Inferior parietal cortex (tissue), 1 donor: ENCODE results near the gene CHST9.
A peak's percentile ranks its signal among the peaks of the same experiment; 100 is the strongest.
"Not testable (repeated sequence)": the region's sequence is repeated elsewhere in the genome, so short reads cannot be mapped to it uniquely, and the experiment has no call there.

Source experiments
- DNase-seq: peaks from one replicate; pipeline ENCODE4 v3.0.0-alpha.2; 2016; ENCODE audit errors: extremely low spot score

The CHST9 gene

DNA sequence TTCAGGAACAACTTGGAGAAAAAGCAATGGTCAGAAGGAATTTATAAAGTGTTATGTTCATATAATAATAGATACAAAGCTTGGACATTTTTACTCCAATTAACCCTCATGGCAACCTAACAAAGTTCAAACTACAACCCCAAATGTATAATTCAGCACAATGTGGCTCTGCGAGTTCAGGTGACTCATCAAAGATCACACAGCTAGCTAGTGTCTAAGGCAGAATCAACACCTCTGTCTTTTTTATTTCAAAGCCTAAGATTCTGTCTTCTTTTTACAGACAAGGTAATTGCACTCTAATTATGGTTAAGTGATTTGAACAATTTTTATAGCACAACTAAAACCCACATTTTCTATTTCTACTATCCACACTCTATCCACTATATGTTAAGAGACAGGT lies 90.5 kb downstream of the CHST9 start:
- DNase-seq: no peak

DNA sequence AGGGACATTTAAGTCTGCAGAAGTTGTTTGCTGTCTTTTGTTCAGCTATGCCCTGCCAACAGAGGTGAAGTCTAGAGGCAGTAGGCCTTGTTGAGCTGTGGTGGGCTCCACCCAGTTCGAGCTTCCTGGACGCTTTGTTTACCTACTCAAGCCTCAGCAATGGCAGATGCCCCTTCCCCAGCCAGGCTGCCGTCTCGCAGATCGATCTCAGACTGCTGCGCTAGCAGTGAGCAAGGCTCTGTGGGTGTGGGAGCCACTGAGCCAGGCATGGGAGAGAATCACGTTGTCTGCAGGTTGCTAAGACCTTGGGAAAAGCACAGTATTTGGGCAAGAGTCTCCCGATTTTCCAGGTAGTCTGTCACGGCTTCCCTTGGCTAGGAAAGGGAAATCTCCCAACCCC lies 91.8 kb downstream of the CHST9 start:
- not testable (repeated sequence) for DNase-seq

DNA sequence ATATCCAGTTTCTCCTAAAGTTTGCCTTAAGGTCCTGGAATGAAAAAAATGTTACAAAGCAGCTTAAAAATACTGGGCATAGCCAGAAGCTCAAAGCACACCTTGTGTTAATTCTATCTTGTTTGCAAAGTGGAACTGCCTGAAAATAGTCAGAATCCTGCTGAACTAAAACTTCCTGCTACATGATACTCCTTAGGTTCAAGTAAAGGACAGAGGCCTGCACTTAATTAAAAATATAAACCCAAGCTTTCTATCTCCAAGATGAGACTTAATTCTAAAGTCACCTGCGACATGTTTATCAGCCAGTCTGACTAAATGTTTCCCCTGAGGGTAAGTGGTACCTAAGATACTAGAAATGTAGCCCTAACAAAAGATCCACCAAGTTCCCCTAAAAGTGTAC lies 103.4 kb downstream of the CHST9 start:
- DNase-seq: no peak

DNA sequence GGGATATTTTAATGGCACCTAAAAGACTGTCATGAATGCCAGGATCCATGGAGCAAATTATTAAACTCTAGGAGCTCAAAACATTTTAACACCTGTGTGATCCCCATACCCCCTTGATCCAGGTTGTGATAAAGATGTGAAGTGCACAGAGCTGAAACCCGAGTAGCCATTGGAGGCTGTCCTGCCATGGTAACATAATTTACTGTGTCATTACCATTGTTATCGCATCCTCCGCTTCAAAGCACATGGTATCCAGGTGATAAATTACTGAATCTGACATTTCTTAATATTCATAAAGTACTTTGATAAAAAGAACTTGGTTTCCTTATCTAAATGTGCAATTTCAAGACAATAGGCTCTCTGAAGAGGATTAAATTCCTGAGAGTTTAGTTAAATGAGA lies 109.3 kb downstream of the CHST9 start:
- no peak for DNase-seq

DNA sequence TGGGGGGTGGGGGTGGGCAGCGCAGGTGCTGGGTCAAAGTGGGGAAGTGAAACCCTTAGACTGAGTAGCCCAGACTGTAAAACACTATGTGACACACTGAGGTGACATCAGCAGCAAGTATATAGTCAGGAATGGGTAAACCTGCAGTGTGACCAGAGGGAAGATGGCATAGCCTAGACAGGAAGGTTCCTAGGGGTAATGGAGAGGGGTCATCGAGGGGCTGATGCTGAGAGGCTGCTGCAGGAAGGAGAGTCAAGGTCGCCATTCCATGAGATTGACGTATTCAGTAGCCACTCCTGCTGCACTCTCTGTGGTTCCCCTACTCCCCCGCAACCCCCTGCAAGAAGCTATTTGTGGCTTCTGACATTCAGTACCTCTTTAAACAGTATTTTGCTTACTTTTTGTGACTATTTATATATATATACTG lies 111.7 kb downstream of the CHST9 start:
- no peak for DNase-seq

DNA sequence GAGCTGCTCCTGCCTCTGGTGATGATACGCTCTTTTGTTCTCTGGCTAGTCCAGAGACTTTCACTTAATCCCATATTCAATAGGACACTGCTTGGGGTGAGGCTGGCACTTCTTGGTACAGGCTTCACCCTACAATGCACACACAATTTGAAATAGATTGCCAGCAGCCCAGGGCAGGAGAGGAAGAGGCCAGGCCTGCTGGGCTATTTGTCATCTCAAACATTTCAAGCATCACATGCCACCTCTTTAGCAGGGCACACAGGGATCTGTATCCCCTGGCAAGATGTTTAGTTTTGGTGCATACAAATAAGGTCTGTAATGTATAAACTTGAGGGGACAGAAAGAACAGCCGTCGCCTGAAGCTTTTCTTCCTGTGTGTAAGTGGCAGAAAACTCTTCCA lies 120.4 kb downstream of the CHST9 start:
- no peak for DNase-seq

DNA sequence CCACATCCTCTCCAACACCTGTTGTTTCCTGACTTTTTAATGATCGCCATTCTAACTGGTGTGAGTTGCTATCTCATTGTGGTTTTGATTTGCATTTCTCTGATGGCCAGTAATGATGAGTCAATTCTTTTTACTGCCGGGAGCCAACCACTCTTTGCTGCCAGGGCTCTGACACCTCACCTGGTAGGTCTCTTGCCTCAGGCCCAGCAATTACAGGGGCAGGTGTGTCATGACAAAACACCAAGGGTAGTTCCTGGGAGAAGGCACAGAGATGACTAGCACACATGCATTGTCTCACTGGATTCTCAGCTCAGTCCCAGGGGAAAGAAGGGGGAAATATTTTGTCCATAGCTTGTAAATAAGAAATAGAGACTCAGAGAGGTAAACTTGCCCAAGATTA lies 122.3 kb downstream of the CHST9 start:
- DNase-seq: no peak

DNA sequence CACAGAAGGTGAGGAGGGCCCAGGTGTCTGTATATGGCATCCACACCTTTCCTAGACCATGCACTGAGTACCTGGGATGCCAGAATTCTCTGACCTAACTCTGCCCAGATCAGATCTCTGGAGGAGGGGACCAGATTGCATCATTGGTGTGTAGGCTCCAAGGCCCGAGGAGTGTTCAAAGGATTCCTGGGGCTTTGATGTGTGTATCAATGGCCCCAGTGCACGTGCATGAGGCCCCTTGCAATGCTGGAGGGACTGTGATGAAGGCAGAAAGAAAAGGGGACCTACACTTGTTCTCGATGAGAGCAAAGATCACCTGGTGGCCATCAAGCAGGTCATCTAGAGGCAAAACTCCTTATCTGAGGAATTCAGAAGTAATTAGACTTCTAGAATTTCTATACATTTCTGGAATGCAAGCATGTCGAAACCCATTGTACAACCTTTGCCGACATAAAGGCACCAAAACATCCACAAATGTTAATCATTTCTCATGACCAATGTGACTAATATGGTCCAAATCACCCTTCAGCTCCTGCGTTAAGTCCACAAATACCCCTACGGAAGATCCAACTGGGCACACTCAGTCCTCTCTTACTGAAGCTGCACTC lies 123.5 kb downstream of the CHST9 start:
- DNase-seq: no peak

DNA sequence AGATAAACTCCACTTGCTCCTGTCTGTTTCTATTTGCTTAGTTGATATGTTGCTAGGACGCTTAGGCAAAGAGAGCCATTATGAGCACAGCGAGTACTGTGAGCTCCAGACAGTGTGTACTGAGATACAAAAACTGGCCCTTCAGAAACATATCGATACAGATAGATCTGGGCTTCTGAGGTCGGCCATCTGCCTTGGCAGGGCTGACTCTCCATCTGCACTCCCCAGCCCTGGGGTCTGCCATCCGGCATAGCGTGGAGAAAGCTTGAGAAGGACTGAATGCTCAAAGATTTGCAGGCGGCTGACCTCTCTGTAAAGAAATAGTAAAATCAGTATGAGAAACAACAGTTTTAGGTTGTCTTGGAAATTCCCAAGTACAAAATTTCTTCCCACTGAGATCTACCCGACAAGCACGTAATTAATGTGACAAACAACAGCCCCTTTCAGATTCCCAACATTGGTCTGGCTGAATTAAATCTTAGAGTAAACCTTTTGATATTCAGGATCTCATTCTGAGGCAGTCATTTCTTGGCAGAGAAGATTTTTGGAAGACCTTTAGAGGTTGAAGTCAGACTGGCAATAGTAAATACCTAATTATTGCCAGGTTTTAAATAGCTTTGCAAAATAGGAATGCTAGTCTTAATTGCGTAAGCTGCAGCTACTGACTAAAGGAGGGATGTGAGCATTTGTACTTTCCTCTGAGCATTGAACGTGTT lies 127.4 kb downstream of the CHST9 start:
- peak; percentile 30 for DNase-seq

DNA sequence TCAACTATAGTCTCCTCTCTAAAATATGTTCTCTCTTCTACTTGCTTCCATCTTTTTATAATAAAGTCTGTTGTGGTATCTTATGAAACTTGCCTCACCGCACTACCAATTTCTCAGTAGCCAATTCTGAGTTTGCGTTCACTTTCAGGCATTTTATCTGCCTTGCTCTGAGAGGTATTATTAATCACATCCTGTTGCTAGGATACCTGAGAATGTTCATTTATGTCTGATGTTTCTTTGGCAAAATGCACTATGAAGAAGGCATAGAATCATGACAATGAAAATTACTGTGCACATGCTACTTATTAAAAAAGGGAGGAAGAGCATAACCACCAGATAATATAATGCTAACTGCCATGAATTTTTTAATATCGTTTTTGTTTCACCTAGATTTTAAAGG lies 130.2 kb downstream of the CHST9 start:
- DNase-seq: no peak

DNA sequence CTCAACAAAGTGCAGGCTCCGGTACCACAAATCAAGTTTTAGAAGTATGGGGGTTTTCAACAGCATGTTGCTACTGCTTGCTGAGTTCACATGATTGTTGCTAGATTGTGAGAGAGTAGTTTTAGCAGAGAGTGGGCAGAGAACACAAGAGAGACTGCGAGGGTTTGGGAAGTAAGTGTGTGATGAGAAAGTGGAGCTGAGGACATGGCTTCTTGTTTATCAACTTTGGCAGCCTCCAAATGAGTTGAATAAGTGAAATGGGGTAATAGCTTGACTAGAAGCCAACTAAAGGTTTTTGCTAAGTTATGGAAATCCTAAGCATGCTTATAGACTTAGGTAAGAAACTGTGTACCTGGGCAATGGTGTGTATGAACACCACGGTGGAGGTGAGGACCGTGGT lies 135.1 kb downstream of the CHST9 start:
- DNase-seq: no peak

DNA sequence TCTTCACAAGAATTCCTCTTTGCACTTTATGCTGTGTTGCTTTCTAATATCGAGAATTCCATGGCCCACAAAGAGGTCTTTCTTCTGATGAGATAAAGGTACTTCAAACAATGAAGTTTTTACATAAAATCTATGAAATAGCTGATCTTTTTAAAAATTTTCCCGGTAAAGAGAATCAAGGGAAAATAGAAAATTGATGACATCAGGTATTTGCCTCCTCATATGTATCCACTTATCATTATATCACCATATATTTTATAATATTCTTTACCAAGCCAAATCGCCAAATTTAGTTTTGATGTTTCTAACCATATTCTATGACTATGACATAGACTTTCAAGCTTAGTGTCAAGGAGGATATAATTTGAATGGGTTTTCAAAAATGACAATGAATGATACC lies 139.8 kb downstream of the CHST9 start:
- no peak for DNase-seq

DNA sequence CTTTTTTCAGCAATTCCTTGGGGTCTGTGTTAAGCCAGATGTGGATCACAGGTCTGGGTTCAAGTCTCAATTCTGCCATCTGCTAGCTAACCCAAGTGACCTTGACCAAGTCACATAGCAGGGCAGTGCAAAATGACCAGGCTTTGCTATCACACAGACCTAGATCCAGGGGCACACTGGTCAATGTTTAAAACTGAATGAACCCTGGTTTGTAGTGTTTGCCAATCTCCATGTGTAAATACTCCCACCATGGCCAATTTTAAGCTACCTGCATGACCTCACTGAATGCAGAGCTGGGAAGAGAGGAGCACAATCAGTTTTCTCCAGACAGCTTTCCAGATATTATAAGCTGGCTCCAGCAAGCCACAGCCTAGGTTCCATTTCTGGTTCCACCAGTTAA lies 142.9 kb downstream of the CHST9 start:
- DNase-seq: no peak

DNA sequence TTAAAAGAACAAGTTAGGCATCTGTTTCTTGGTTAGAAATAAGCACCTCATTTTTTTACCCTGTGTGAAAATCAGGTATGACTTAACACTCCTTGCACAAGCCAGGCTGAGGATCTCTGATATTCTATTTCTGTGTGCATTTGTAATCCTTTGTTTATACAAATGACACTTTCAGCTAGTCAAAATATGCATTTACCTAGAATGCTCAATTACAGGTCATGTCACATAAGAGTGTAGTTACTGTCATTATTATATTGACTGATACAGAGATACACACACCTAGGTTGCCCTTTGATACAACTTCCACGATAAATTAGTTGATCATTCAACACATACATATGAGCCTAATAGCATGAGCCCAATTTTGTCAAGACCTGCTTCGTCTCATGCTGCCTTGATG lies 144.3 kb downstream of the CHST9 start:
- no peak for DNase-seq

DNA sequence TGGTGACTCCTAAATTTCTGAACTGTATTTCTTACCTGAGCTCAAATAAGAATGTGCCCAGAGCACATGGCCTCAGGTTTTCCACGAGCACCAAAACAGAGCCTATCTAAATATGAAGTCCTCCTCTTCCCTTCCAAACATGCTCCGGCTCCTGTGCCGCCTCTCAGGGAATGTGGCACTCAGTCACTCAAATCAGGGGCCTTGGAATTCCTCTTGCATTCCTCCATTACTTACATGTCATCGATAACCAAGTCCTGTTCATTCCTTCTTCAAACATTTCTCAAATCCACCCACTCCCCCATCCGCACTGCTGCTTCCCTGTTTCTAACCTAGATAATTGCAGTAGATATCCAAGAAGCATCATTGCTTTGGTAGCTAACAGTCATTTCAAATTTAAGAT lies 151.4 kb downstream of the CHST9 start:
- DNase-seq: no peak

DNA sequence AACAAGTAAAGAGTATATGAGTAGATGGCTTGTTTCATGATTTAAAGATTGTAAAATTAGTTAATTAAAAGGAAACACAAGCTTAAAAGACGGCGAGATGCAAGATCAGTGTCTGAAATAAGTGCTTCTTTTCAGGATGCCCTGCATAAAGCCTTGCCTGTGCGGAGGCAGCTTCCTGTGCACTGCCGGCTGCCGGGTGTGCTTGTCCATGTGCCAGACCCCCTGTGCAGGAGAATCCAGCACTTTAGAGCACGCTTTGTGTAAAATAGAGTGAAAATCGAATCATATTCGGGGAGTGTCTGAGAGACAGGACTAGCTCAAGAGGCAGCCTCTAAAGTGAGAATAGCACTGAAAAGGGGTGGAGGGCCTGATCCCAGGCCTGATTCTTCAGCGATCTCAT lies 154.7 kb downstream of the CHST9 start:
- no peak for DNase-seq

DNA sequence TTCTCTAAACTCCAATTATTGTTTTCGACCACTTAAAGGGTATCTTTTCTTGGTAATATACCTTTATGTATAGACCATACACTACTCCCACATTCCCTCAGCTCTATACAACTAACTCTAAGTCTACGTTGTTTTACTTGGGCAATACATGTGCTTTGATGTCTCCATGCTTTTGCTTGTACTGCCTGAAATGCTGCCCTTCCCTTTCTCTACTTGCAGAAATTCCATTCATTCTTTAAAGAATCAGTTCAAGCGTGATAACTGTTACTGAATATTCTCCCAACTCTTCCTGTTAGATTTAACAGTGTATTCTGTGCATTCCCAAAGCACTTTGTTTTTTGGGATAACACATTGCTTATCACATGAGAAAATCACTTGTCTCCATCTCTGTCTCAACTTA lies 162.6 kb downstream of the CHST9 start:
- no peak for DNase-seq

DNA sequence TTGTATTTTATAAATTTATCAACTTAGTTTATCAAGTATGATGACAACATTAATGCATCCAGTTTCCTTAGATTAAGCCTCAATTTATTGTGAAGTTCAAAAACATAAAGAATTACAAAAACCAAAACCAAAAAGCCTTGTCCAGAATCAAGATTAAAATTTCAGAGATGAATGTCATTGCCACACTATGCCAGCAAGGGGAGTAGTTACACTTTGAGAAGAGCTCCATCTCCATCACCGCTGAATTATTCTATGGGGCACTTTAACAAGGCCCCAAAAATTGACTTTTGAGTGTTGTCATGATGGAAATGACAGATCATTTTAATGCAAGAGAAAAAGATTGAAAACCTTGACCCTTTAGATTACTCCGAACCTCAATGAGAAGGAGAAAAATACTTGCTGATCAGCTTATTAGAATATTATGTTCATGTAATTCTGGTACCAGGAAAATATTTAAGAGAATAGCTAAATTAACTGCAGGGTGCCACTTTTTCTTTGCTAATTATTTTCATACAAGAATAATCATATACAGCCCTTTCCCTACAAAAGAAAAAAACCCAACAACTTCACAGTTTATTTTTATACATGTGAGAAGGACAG lies 167.1 kb downstream of the CHST9 start:
- DNase-seq: peak; percentile 66

DNA sequence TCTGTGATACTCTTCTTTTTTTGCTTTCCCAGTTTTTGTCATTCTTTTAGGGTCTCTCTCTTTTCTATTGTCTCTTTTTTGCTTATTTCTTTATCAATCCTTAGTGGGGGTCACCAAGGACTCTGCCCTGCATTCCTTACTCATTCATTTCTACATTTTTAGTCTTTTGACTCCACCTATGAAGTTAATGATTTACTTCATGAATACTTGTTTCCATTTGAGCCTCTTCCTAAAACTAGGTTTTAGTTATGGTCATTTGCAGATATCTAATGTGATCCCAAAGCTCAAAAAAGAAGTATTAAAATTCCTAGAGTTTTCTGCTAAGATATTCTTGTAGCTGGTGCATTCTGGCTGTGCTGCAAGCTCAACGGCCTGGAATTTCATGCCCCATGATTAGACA lies 170.3 kb downstream of the CHST9 start:
- no peak for DNase-seq

DNA sequence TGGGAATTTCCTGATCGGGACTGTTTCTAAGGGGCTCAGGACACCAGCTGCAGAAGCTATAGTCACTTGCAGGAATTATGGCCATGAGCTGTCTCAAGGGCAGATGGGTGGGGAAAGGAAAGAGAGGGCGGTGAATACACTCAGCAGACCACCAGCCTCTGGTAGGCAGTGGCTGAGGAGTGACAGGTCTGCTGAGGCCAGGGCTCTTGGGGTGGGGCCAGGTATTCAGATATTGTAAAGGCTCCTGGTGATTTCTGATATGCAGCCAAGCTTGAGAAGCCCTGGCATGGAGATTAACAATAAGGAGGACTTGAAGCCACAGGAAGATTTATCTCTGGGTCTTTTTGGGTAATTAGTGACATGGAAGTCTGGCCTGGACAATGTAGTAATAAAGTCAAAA lies 174.3 kb downstream of the CHST9 start:
- DNase-seq: no peak

DNA sequence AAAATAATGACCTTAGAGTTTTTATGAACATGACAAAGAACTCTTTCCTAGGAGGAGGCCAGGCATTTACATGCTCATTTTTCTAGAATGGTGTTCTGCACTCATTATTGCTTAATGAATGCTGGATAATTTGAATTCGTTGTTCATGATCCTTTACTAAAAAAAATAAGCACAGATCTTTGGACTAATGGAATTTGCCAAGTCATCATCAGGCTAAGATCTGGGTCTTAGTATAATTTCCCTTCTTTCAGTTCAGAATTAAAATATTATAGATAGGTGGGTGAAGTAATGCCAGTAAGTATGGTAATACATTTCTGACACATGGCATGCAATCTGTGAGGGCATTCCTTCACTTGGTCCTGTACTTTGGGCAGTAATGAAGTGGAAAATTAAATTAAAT lies 175.8 kb downstream of the CHST9 start:
- DNase-seq: no peak

DNA sequence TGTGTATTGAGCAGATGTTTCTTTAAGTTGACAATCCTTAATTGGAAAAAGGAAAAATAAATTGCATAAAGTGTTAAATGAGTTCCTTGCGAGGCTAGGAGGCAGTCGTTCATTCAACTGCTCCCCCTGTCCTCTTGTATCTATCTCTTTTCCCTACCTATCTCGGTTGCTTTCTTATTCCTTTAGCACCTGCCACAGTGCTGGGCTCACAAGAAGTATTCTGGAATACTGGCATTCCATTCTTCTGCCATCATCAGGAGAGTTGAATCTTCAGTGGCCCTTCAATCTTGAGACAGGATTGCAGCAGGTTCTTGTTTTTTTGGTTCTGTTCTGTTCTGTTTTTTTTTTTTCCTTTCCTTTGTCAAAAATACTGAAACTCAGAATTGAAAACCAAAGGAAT lies 176.5 kb downstream of the CHST9 start:
- DNase-seq: no peak

DNA sequence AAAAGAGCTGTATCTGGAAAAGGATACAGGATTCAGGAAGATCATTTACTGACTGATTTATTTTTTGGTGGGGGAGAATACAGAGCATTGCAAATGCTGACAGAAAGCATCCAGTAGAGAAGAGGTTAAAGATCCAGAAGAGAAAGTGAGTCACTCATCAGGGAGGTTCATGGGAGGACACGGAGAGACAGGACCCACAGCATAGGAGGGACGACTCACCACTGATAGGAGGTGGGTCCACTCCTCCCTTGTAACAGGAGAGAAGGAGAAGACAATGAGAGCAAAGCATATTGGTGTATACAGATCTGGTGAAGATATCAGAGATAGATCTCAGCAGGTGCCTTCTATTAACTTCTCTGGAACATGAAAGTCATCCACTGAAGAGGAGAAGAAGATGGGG lies 177.2 kb downstream of the CHST9 start:
- no peak for DNase-seq

DNA sequence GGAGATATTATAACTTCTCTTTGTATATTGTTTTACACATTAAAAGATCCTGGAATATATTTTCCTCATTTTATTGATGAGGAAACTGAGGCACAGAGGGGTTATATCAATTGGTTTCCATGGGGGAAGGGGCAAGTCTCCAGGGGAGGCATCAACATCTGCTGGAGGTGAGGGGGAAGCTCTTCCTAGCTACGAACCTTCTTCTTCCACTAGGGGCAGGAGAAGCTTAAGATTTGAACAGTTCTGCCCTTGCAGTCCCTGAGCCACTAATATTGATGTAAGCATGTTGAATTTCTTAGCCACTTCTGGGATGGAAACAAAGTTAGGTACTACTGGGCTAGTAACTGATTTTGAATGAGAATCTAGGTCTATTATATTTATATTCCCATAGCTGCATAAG lies 179.5 kb downstream of the CHST9 start:
- no peak for DNase-seq
